AG10803 (cell line): Measurements from ENCODE around the gene ATAD5.

Experiments
- DNase-seq: peaks from one replicate; pipeline ENCODE4 v3.0.0; 2010; ENCODE audit warnings: low read depth
- H3K4me3 ChIP-seq: 2 replicates; pipeline ENCODE4 v1.5.1; 2011; ENCODE audit warnings: mild to moderate bottlenecking, low read length, control low read depth
- CTCF ChIP-seq: conservative IDR thresholded peaks from 2 replicates; pipeline ENCODE4 v1.5.1; 2011; ENCODE audit warnings: mild to moderate bottlenecking, low read length, control low read depth, inconsistent platforms

Gene ATAD5

GRCh38 chr17:30831663-30832437 lies at the start of gene ATAD5:
TSS of gene ATAD5 (plus strand) at chr17:30831966. CDS start at chr17:30832348, 382 bp downstream.
- peak; percentile 90 for DNase-seq
- TF ChIP-seq CTCF, result no peak
- peak within 1 kb of the TSS; percentile 90 for H3K4me3 ChIP-seq

- no peak overlapping the region for H3K4me3 ChIP-seq
- TF ChIP-seq CTCF, result no peak
- no peak for DNase-seq
Observed at GRCh38 chr17:30782206-30782605, 49.6 kb upstream of the ATAD5 start.

GRCh38 chr17:30788918-30789317 lies 42.8 kb upstream of the ATAD5 start:
- H3K4me3 ChIP-seq, result no peak overlapping the region
- no peak for TF ChIP-seq CTCF
- DNase-seq, result peak; percentile 82

- H3K4me3 ChIP-seq, result no peak overlapping the region
- TF ChIP-seq CTCF, result no peak
- DNase-seq, result no peak
Observed at GRCh38 chr17:30790279-30790678, 41.5 kb upstream of the ATAD5 start.

- no peak for DNase-seq
- TF ChIP-seq CTCF, result no peak
- no peak overlapping the region for H3K4me3 ChIP-seq
Observed at GRCh38 chr17:30793282-30793977, 38.3 kb upstream of the ATAD5 start.

- TF ChIP-seq CTCF, result no peak
- no peak for DNase-seq
- no peak overlapping the region for H3K4me3 ChIP-seq
Observed at GRCh38 chr17:30794372-30794771, 37.4 kb upstream of the ATAD5 start.

GRCh38 chr17:30796016-30796415 lies 35.8 kb upstream of the ATAD5 start:
- no peak overlapping the region for H3K4me3 ChIP-seq
- no peak for DNase-seq
- no peak for TF ChIP-seq CTCF
